ENCODE measurements around the gene SYTL2.
A peak's percentile ranks its signal among the peaks of the same experiment; 100 is the strongest.

The SYTL2 gene

DNA sequence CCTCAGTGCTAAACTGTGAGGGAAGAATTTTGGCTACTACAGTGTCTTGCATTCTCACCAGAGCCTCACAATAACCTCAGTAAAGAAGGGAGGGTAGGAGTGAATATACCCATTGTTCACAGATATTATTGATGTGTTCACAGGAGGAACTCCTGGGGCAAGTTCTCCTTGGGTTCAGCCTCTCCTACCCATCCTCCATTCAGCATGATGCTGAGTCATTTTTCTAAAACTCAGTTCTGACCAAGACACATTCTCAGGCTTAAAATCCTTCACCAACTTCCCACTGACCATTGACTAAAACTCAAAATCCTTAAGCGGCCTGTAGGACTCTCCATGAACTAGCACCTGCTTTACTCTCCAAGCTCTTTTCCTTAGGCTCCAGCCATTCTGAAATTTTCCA lies 48.7 kb downstream of the SYTL2 start:
- DNase-seq, result no peak

DNA sequence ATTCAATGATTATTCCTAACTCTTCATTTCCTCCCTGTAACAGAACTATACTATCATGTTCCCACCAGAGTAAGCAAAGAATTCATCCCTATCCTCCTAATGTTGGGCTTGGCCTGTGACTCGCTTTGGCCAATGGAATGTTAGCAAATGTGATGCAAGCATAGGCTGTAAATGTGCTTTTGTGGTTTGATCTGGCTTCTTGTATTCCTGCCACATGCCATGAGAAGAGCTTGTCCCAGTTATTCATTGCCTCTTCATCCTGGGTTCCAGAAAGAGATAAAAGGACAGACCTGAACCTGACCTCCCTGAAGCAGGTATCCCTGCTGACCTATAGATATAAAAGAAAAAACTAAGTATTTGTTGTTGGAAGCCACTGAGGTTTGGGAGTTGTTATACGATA lies 51.0 kb downstream of the SYTL2 start:
- DNase-seq, result no peak

DNA sequence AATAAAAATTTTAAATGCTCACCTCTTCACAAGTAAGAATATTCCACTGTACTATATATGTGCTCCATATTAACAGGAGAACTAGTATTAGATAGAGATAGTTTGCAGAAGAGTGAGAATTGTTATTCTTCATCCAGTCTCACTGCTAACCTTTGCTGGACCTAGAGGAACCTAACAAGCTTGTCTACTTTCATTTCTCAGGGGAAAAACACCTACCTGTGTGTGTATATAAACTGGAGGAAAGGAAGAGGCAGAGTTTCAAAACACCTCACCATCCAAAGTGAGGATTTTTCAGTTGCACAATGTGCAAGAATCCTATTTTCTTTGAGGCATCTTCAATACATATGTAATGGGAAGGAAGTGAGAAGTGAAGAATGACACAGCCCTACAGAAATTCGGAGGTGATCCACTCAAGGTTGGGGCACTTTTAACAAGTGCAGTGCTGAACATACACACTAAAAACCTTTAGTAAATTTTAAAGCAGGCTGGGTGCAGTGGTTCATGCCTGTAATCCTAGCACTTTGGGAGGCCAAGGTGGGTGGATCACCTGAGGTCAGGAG lies 52.4 kb downstream of the SYTL2 start:
- DNase-seq, result no peak

DNA sequence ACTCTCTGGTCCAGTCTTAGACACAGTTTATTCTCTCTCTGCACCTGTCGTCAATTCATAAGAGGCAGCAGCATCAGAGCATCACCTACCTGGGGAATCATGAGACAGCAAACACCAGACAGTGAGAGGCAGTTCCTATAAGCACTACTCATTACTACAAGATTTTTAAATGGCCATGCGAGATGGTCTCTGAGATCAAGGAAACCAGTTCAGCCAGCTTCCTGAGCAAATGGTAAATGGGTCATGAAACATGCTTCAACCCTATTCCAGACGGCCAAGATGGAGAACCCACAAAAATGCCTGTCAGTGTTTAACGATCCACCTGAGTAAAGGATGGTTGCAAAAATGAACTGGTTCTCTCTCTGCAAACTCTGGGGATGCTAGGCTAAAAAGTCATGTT lies 52.9 kb downstream of the SYTL2 start:
- DNase-seq, result no peak

DNA sequence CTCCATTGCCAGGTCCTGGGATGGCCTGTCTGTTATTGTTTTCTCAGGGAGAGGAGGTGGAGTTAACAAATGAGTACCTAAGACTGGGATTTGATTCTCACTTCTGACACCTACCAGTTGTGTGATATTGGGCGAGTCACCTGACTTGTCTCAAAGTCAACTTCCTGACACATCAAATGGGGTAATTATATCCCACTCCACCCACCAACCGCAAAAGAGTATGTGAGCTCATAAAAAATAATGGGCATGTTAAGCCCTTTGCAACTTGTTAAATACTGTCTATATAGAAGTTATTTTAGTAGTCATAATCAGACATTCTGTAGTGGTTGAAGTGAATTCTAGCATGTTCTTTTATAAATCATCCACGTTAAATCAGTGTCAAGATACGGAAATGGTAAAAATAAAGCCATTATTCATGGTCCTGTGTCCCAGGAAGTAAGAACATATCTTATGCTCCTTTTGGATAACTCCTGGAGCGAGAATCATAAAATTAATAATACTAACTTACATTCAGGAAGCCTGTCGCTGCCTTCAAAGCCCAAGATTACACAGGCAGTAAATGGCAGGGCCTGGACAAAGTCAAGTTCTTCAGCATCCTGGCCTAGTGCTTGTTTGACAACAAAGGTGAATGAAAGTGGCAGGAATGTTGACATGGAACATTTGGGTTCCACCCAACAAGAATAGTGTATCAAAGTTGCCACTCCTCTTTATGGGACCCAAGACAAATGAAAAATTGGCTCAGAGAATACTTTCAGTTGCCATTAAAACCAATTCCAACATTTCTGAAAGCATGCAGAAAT lies 54.3 kb downstream of the SYTL2 start:
- DNase-seq, result peak; percentile 37

DNA sequence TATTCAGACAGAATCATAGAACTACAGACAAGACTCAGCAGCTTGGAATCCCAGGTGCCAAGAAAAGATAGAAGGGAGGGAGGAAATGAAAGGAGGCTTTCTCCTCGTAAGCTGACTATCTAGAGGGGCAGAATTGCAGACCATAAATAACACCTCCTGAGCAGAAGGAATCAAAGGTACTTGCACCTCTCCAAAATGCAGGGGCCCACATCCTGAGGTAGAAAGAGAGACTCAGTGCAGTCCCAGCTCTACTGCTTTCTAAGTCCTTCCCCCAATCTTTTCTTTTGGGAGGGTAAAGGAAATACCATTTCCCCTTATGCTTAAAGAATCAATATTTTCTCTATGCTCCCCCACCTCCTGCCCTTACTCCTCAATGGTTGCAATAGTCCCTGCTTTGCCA lies 55.2 kb downstream of the SYTL2 start:
- DNase-seq, result no peak

DNA sequence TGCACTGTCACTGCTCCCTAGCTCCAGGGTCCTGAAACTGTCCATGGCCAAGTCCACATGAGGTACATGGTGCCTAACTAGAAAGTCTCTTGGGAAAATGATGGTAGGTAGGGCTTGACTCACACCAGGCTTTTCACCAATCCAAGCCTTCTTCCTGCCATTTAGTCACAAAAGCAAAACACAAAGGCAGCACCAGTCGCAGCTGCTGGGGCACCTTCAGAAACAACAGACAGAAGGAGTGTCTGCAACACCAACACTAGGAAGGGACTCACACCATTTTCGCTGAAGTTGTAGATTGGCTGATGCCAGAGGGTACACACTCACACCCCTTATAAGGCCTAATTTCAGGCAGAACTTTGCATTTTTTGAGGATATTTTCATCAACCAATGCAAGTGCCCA lies 55.7 kb downstream of the SYTL2 start:
- DNase-seq, result no peak

DNA sequence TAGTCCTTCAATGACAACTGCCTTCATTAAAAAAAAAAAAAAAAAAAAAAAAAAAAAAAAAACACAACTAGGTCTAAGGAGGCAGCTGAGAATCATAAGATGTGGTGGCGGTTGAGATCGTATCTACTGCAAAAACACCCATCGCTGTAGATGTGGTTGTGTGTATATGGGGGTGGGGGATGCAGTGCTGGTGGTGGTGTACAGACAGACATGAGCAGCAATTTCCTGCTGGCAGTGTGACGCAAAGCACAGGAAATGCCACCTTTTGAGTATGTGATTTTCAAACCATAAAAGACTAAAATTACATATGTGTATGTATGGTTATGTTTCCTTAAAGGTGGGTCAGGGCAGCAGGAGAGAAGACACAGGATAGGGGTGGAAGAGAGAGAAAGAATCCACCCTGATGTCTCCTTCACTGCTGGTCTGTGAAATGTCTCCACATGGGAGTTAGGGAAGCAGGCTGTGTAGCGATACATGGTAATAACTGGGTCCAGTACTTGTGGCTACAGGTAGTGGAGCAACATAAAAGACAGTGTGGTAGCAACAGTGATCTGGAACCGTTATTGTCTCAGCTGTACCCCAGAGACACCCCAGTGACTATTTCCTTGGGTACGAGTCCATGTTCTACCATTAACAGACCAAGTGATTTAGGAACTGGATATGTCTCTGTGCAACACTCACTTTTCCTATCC lies 57.9 kb downstream of the SYTL2 start:
- peak; percentile 82 for DNase-seq

DNA sequence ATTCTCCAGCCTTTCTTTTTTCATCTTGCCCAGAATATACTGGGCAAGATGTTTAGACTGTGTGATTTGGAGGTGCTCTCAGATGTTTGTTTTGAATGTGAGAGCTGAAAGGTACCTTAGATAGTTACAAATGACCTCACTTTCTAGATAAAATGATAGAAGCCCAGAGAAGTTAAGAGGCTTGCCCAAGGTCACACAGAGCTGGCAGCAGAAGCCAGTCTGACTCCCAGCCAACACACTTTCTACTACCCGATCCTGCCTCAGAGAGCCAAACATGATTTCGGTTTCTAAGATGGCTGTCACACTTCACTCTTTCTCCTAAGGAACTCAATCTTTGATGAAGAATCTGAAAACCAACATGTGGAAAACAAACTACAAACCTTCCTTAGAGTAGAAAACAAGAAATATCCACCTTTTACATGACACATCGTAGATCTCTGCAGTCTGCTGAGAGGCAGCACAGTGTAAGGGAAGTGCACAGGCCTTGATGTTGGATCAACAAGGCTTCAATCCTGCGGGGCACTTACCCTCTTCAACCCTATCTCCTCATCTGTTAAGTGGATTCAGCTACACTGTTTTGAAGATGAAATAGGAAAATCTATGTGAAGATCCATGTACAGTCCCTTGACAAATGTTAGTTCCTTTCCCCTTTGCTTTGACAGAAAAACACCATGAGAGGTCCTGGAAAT lies 58.6 kb downstream of the SYTL2 start:
- no peak for DNase-seq

DNA sequence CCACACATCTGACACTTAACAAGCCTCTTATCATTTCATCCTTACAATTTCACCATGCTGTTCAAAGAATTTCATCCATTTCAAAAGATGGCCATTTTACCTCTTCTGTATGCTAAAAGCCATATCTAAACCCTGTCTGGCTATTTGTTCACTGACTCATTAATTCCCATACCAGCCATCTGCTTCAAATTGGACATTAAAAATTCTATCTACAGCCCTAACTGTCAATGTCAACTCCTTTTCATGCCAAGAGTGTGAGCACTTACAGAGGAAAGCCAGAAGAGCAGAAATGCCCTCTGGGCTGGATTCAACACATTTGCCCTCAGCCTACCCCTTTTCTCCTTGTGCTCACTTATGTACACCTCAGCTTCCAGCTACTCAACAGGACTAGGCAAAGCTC lies 59.2 kb downstream of the SYTL2 start:
- DNase-seq, result no peak

DNA sequence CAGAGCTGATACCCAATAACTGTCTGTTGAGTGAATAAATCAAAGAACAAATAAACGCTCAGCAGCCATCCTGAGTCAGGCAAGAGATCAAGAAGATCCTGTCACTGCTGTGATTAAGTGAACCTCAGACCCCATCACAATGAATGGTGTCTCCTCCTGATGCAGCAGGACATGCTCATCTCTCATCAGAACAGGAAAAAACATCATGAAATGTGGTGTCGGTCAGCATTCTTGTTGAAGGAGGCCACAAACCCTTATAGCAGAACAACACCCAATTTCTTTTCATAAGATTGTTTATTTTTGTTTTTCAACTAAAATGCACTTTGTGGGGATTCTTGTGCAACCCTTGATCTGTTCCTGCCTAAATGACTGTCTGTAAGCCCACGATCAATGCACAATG lies 60.3 kb downstream of the SYTL2 start:
- no peak for DNase-seq

DNA sequence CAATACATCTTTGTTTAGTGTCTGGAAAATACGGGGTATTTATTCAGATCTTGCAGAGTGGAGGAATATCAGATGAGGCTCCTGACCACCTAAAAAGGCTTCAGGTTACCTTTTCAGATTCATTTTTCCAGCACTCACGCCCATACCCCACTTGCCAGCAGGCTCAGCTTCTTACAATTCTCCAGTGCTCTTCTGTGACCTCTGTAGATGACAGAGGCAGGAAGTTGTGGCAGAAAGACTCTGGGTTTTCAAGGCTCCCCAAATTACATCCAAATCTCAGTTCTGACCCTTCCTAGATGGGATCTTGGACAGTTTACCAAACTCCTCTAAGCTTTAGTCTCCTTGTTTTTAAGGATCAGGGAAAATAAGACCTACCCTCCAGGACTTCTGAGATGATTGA lies 61.1 kb downstream of the SYTL2 start:
- no peak for DNase-seq

DNA sequence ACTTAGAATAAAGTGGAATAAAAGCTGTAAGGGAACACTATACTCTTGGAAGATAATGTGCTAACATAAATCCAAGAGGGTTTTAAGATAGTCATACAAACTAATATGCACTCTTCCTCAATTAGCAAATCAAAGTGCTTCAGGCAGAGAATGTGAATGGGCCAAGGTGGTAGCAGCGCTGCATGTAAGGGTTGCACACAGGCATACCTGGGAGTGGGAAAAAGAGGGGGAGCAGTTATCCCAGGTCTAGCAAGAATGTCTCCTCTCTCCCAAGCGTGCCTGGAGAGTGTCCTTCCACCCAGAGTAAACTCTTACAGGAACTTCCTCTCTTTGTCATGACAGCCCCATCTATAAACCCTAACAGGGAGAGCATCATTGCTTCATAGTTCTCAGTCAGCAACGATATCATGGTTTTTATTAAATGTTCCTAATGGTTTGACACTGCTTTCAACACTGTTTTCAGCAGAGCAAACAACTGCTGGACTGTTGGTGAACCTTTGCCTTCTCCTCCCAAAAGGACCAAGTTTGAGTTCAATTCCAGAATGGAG lies 61.6 kb downstream of the SYTL2 start:
- DNase-seq, result no peak

DNA sequence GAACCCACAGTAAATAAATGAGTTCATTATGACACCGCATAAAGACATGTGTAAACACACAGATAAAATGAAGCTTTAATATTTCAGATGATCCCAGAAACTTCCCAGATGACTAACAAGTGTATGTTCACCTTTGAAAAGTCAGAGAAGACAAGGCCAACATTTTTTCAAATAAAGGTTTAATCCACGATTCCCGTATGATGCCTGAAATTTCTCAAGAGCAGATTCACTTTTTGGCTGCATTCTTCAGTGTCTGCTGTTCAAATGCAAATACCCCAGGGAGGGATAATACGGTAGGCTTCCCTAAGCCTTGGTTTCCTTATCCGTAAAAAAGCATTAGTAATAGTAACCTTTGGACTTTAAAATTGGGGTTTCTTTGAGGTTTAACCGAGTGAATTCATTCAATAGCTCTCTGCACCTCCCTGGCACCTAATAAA lies 62.5 kb downstream of the SYTL2 start:
- no peak for DNase-seq

DNA sequence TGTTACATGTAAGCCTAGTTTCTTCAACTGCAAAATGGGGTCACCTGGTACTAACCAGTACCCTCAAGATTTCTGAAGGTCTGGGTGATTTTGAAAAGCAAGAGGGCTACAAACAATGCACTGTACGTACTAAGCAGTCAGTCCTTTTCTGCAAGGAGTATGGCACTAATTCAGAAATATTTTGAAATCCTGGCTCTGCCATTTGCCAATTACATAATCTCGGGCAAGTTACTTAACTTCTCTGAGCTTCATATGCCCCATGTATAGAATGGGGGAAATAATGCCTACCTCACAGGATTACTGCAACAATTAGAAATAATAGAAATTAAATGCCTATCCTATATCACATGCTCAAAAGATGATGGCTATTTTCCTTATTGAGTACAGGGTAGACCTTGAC lies 64.3 kb downstream of the SYTL2 start:
- DNase-seq, result no peak

DNA sequence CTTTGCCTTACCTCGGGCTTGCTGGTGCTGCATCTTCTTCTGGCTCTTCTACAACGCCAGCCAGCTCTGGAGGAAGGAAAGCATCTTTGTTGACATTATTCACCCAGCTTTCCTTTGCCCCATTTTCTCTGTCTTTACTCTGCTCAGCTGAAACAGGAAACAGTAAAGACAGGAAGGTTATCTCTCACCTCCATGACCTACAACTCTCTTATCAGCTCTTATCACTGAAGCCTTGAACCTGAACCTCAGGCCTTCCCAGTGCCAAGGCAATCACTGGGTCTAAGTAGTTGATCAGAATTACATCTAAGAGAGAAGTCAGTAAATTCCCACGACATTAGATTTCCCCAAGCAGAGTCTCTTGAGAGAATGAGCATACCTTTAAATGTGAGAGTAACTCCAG lies 65.3 kb downstream of the SYTL2 start:
- no peak for DNase-seq

DNA sequence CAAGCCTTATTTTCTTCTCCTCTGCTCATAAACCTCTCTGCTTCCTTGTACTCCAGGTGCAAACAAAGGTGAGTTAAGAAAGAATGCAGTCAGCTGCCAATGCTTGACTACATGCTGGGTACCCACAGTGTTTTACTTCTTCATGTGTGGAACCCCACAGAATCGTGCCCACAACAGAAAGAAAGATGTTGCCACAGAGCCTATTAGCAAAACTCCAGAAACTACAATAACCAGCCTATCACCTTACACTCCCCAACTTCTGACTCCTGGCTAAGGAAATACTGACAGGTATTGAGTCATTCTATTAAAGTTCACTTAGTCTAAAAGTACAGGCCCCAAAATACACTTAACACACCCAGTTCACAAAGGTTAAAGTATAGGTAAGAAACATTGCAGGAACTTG lies 68.1 kb downstream of the SYTL2 start:
- no peak for DNase-seq

DNA sequence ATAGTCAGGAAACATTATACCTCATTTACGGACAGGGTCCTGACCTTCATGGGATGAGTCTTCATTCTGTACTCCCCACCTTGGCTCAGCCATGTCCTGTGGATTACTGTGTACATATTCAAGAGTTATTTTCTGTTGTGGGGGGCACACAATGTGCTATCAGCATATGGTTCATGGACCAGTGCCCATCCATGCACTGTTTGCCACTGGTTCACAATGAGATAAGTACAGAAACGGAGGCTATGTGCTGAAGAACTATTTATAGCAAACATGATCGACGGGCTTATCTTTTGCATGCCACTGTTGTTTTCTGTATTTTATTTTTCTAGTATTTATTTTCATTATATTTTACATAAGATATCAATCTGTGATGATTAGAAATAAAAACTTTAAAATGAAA lies 68.6 kb downstream of the SYTL2 start:
- DNase-seq, result no peak

DNA sequence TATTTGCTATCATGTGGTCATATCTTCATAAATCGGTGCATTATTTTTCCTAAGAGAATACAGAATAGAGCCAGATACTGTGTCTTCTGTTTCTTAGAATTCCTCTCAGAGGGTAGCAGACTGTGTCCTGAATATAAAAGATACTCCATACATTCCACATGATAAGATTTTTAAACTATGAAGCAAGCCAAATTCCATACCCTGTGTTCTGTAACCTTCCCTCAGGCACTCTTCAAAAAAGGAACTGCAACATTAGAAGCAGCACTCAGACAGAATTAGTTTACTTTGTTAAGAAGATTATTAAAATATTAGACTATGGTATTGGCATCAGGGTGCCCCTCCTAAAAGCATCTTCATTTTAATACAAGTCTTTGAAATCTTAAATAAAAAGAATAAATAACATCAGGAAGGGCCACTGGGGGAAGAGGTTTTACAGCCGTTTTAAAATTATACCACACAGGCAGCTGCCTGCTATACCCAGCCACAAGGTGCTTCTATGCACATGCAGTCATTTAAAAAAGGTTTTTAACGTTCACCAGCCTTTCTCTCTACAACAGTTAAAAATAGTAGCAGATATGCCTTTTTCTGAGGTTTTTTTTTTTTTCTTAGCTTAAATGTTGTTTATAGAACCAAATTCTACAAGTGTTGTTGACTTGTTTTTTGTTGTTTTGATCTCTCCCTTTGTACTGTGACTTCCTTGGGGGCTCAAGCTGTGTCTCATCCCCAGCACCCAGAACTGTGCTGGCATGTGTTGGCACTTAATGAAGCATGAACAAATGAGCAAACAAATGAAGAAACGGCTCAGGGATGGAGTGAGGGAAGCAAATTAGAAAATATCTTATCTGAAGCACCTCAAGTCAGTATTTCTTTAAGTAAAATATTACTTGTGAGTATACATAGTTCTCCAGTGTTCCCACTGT lies 70.2 kb downstream of the SYTL2 start:
- DNase-seq, result no peak

DNA sequence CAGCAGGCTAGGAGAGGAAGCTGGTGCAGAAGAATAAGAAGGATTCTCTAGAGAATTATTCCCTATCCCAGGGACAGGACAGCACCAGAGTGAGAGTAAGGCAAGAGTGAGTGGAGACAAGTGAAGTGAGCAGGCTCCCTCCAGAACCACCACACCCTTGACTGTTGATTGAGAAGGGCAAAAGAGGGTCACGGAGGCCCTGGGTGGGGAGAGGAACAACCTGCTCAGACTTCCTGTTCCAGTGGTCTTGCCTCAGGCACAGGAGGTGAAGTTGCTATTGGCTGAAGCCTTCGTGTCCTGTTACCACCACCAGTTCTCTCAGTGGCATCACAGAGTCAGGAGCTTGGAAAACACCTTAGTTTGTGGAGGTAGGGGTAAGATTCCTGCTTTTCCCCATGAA lies 73.2 kb downstream of the SYTL2 start:
- no peak for DNase-seq

DNA sequence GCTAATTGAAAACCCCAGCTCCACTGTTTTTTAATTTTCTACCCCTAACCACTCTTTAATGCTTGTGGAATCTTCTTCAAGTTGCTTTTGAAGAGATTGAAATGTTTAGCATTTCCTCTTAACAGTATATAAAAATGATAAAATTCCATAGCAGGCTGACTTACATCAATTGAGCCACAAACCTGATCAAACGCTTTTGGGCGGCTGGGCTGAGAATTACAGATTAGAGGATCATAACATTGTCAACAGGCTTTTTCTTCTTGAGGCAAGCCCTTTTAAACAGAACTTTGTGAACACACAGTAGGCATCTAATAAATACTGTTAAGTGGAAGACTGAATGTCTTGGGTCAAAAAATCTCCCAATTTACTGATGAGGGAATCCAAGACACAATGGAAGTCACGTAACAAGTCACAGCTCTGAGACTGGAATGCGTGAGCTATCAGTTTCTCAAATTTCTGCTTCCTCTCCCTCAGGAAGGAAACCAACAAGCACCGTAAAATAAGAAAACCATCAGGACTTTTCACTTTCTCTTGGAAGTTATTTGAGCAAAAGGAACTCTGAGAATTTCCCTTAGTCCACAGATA lies 75.0 kb downstream of the SYTL2 start:
- no peak for DNase-seq

DNA sequence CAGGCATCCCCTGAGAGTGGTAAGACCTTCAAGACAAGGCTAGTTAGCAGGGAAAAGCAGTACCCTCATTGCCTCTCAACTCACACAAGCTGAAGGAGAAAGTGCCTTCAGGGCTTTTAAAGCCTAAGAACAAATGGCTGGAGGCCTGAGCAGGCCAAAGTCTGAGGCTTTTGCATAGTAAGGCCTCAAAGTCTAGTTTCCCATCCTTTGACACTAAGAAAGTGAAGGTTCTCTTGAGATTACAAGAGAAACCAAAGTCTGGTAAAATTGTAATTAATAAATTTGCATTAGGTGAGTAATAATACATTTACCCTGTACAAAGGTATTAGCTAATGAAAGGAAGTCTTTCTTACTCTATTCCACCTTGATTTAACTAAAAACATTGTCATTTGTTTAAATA lies 78.0 kb downstream of the SYTL2 start:
- no peak for DNase-seq
